Measurements from ENCODE around the gene CCDC148.

CCDC148 gene

GRCh38 chr2:158174956-158175355, 281.6 kb downstream of the CCDC148 start:
- H3K4me2 ChIP-seq (ENCODE audit: low read length) = no peak overlapping the region
- no peak overlapping the region for H3K27ac ChIP-seq
- no peak for TF ChIP-seq CTCF (IDR thresholded peaks at IDR 0.05)

GRCh38 chr2:158174495-158174894, 282.1 kb downstream of the CCDC148 start:
- no peaks in the 10 kb centered on the region for H3K4me1 ChIP-seq
- no peak for TF ChIP-seq CTCF (IDR thresholded peaks at IDR 0.05)
- H3K79me2 ChIP-seq = no peaks in the 10 kb centered on the region
- H3K9ac ChIP-seq = no peak overlapping the region
- H3K4me3 ChIP-seq (ENCODE audit: low read depth, low read length) = no peak overlapping the region
- no peaks in the 10 kb centered on the region for H3K36me3 ChIP-seq (ENCODE audit: control insufficient read depth, insufficient read depth, low read length)
- H3K27ac ChIP-seq = no peak overlapping the region
- H3K27me3 ChIP-seq (ENCODE audit: control insufficient read depth, insufficient read depth, low read length) = no peaks in the 10 kb centered on the region
- H3K4me2 ChIP-seq (ENCODE audit: low read length) = no peak overlapping the region
- no peaks in the 10 kb centered on the region for H3K9me3 ChIP-seq (ENCODE audit: control insufficient read depth, low read length)
- H2AFZ ChIP-seq = no peak overlapping the region

More at GRCh38 chr2:158174956-158175355, 281.6 kb downstream of the CCDC148 start:
- Histone ChIP-seq H3K9me3 (ENCODE audit: control insufficient read depth, low read length) (no peaks in the 10 kb centered on the region), H3K36me3 (ENCODE audit: control insufficient read depth, insufficient read depth, low read length) (no peaks in the 10 kb centered on the region), H3K27me3 (ENCODE audit: control insufficient read depth, insufficient read depth, low read length) (no peaks in the 10 kb centered on the region), H3K9ac (no peak overlapping the region), H2AFZ (no peak overlapping the region), H3K4me1 (no peaks in the 10 kb centered on the region), H3K79me2 (no peaks in the 10 kb centered on the region), H3K4me3 (ENCODE audit: low read depth, low read length) (no peak overlapping the region)

- Histone ChIP-seq H3K4me1 (no peaks in the 10 kb centered on the region), H3K9me3 (ENCODE audit: control insufficient read depth, low read length) (no peaks in the 10 kb centered on the region), H2AFZ (no peak overlapping the region), H3K27me3 (ENCODE audit: control insufficient read depth, insufficient read depth, low read length) (no peaks in the 10 kb centered on the region), H3K9ac (no peak overlapping the region), H3K4me3 (ENCODE audit: low read depth, low read length) (no peak overlapping the region), H3K79me2 (no peaks in the 10 kb centered on the region), H3K4me2 (ENCODE audit: low read length) (no peak overlapping the region), H3K36me3 (ENCODE audit: control insufficient read depth, insufficient read depth, low read length) (no peaks in the 10 kb centered on the region), H3K27ac (no peak overlapping the region)
- TF ChIP-seq CTCF (IDR thresholded peaks at IDR 0.05) = no peak
Measured at GRCh38 chr2:158172719-158173118, 283.8 kb downstream of the CCDC148 start.

- H3K9ac ChIP-seq = no peak overlapping the region
- no peaks in the 10 kb centered on the region for H3K36me3 ChIP-seq (ENCODE audit: control insufficient read depth, insufficient read depth, low read length)
- no peaks in the 10 kb centered on the region for H3K4me1 ChIP-seq
- no peaks in the 10 kb centered on the region for H3K79me2 ChIP-seq
- no peak overlapping the region for H3K27ac ChIP-seq
- H3K4me3 ChIP-seq (ENCODE audit: low read depth, low read length) = no peak overlapping the region
- H3K27me3 ChIP-seq (ENCODE audit: control insufficient read depth, insufficient read depth, low read length) = no peaks in the 10 kb centered on the region
- no peak overlapping the region for H2AFZ ChIP-seq
- no peaks in the 10 kb centered on the region for H3K9me3 ChIP-seq (ENCODE audit: control insufficient read depth, low read length)
- no peak for TF ChIP-seq CTCF (IDR thresholded peaks at IDR 0.05)
- H3K4me2 ChIP-seq (ENCODE audit: low read length) = no peak overlapping the region
Measured at GRCh38 chr2:158154596-158154995, 302.0 kb downstream of the CCDC148 start.

GRCh38 chr2:158153270-158154015, 303.1 kb downstream of the CCDC148 start:
- no peak for TF ChIP-seq CTCF (IDR thresholded peaks at IDR 0.05)
- Histone ChIP-seq H3K4me2 (ENCODE audit: low read length) (no peak overlapping the region), H2AFZ (no peak overlapping the region), H3K4me3 (ENCODE audit: low read depth, low read length) (no peak overlapping the region), H3K9ac (no peak overlapping the region), H3K36me3 (ENCODE audit: control insufficient read depth, insufficient read depth, low read length) (no peaks in the 10 kb centered on the region), H3K79me2 (no peaks in the 10 kb centered on the region), H3K9me3 (ENCODE audit: control insufficient read depth, low read length) (no peaks in the 10 kb centered on the region), H3K27me3 (ENCODE audit: control insufficient read depth, insufficient read depth, low read length) (no peaks in the 10 kb centered on the region), H3K27ac (no peak overlapping the region), H3K4me1 (no peaks in the 10 kb centered on the region)

Data from parathyroid adenoma (tissue), 2 donors.